ENCODE results near the gene FILIP1L.

DNA sequence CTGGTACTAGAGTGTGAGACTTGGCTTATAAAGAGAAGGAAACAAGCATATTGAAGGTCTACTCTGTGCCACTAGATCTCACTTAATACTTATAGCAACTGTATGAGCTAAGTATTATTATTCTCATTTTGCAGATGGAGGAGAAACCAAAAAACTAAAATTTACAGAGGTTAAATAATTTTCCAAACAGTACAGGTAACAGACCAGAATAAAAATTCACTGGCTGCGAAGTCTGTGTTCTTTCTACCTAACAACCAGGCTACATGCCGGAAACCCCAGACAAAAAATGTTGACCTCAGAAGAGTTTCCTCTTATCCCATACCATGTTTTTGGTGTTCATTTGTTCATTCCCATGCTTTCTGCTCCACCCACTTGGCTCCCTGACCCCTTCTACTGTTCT, 250.0 kb downstream of the FILIP1L start:
- TF ChIP-seq POLR2A (IDR thresholded peaks at IDR 0.05) (no peak), EP300 (IDR thresholded peaks at IDR 0.05) (no peak)
